ENCODE data around the gene TSNAX.

Gene TSNAX

DNA sequence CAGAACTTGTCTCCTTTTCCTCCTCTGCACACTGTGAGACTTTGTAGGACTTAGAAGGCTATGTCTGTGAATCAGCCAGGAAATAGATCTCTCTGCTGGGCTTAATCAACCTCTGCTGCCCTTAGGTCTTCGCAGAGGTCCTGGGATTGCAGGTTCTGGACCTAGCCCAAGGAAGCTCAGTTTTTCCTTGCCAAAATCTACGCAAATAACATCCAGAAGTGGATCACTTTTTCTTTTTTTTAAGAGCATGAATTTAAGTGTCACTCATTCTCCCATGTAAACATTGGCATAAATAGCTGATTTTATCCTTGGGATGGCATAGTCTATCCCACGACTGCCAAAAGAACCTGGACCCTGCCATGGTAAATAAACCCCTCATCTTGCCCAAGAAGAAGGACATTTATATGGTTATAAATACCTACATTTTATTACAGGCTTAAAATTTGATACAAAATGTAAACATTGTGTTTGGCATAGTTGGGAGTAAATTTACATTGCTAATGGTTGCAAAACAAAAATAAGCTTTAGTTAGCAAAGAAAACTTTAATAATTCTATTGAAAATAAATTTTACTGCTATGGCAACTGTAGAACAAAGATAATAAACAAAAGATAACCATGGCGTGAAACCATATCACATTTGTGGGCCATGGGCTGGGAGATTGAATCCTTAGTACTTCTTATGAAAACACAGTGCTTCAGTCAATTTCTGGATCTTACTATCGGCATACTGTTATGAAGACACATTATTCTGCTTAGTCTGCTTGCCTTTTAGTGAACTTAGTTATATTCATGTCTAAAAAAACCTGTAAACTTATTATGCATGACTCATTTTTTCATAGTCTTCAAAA, 73.6 kb downstream of the TSNAX start:
- H3K4me2 ChIP-seq (ENCODE audit: low read depth, low read length): no peak overlapping the region
- no peaks in the 10 kb centered on the region for H3K79me2 ChIP-seq (ENCODE audit: low read length)
- no peak overlapping the region for H2AFZ ChIP-seq (ENCODE audit: low read length)

DNA sequence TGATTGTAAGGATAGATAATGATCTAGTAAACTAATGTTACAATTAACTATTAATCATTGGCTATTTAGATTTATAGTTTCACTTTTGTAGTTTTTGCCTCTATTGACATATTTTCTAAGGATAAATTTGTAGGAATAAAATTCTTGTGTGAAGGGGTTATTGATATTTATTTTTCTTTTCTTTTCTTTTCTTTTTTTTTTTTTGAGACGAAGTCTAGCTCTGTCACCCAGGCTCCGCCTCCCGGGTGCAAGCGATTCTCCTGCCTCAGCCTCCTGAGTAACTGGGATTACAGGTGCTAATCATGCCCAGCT, 74.2 kb downstream of the TSNAX start:
- H3K36me3 ChIP-seq (replicated peaks; ENCODE audit: insufficient read depth, low read length): no peaks in the 10 kb centered on the region
- H2AFZ ChIP-seq (ENCODE audit: low read length): no peak overlapping the region
- no peaks in the 10 kb centered on the region for H4K20me1 ChIP-seq (ENCODE audit: insufficient read depth, low read length)
- no peak for DNase-seq
- no peak for TF ChIP-seq EZH2phosphoT487 (IDR thresholded peaks at IDR 0.05; ENCODE audit: low read length)
- no peak for TF ChIP-seq CTCF (IDR thresholded peaks at IDR 0.05; ENCODE audit: low read length)
- no peaks in the 10 kb centered on the region for H3K27me3 ChIP-seq (replicated peaks; ENCODE audit: insufficient read depth, low read length)
- peaks cover 11% of the 10 kb centered on the region; the same call in 1 of the 2 replicates for H3K4me1 ChIP-seq (ENCODE audit: low read length)
- H3K9me2 ChIP-seq (replicated peaks; ENCODE audit: insufficient read depth, low read length): no peaks in the 10 kb centered on the region
- no peaks in the 10 kb centered on the region for H3F3A ChIP-seq (ENCODE audit: insufficient read depth, low read length)
- no peak overlapping the region for H3K27ac ChIP-seq (ENCODE audit: low read length)
- no peak overlapping the region for H3K4me2 ChIP-seq (ENCODE audit: low read depth, low read length)
- H3K79me2 ChIP-seq (ENCODE audit: low read length): no peaks in the 10 kb centered on the region
- H3K9ac ChIP-seq (ENCODE audit: low read length): no peak overlapping the region
- no peak overlapping the region for H3K4me3 ChIP-seq (ENCODE audit: low read length)
- H3K9me3 ChIP-seq (replicated peaks; ENCODE audit: insufficient read depth, low read length): no peaks in the 10 kb centered on the region

More for the DNA sequence above, 73.6 kb downstream of the TSNAX start:
- Histone ChIP-seq H3F3A (ENCODE audit: insufficient read depth, low read length) (no peaks in the 10 kb centered on the region), H4K20me1 (ENCODE audit: insufficient read depth, low read length) (no peaks in the 10 kb centered on the region), H3K9me3 (replicated peaks; ENCODE audit: insufficient read depth, low read length) (no peaks in the 10 kb centered on the region), H3K4me3 (ENCODE audit: low read length) (no peak overlapping the region), H3K9ac (ENCODE audit: low read length) (no peak overlapping the region), H3K27me3 (replicated peaks; ENCODE audit: insufficient read depth, low read length) (no peaks in the 10 kb centered on the region), H3K27ac (ENCODE audit: low read length) (no peak overlapping the region), H3K9me2 (replicated peaks; ENCODE audit: insufficient read depth, low read length) (no peaks in the 10 kb centered on the region), H3K36me3 (replicated peaks; ENCODE audit: insufficient read depth, low read length) (no peaks in the 10 kb centered on the region), H3K4me1 (ENCODE audit: low read length) (peaks cover 11% of the 10 kb centered on the region; the same call in 1 of the 2 replicates)
- peak; percentile 5 for DNase-seq
- TF ChIP-seq EZH2phosphoT487 (IDR thresholded peaks at IDR 0.05; ENCODE audit: low read length) (no peak), CTCF (IDR thresholded peaks at IDR 0.05; ENCODE audit: low read length) (no peak), EZH2 (optimal IDR thresholded peaks at IDR 0.05; ENCODE audit: low read depth, low read length) (no peak)

- Histone ChIP-seq H3K4me2 (ENCODE audit: low read depth, low read length) (peak overlapping the region; percentile 42), H3F3A (ENCODE audit: insufficient read depth, low read length) (no peaks in the 10 kb centered on the region), H3K9ac (ENCODE audit: low read length) (peak overlapping the region; percentile 39; the same call in 1 of the 2 replicates), H3K27me3 (replicated peaks; ENCODE audit: insufficient read depth, low read length) (no peaks in the 10 kb centered on the region), H2AFZ (ENCODE audit: low read length) (peak overlapping the region; percentile 89), H3K36me3 (replicated peaks; ENCODE audit: insufficient read depth, low read length) (no peaks in the 10 kb centered on the region), H3K4me3 (ENCODE audit: low read length) (peak overlapping the region; percentile 67), H4K20me1 (ENCODE audit: insufficient read depth, low read length) (no peaks in the 10 kb centered on the region), H3K9me2 (replicated peaks; ENCODE audit: insufficient read depth, low read length) (no peaks in the 10 kb centered on the region), H3K9me3 (replicated peaks; ENCODE audit: insufficient read depth, low read length) (no peaks in the 10 kb centered on the region), H3K4me1 (ENCODE audit: low read length) (peaks cover 11% of the 10 kb centered on the region; the same call in 1 of the 2 replicates), H3K79me2 (ENCODE audit: low read length) (no peaks in the 10 kb centered on the region), H3K27ac (ENCODE audit: low read length) (no peak overlapping the region)
- peak; percentile 84 for DNase-seq
- TF ChIP-seq EZH2phosphoT487 (IDR thresholded peaks at IDR 0.05; ENCODE audit: low read length) (no peak), EZH2 (optimal IDR thresholded peaks at IDR 0.05; ENCODE audit: low read depth, low read length) (no peak), CTCF (IDR thresholded peaks at IDR 0.05; ENCODE audit: low read length) (peak; percentile 82)
Observed at GRCh38 chr1:231603598-231604275, 75.3 kb downstream of the TSNAX start.

Measured in MM.1S (cell line).